H1 (cell line): ENCODE data around the gene JAG2. TPM values are rescaled to one million over a fixed set of nuclear protein-coding genes. Genes with fewer than 3 reads are reported as not detected.

Source experiments
- CBX5 ChIP-seq: fragments of 300-800, 300-1000 bp; sonication (generic); IDR thresholded peaks from 2 replicates; pipeline ENCODE4 v1.7.1; 2016; ENCODE audit warnings: antibody characterized with exemption, low read length, low read depth
- CEBPB ChIP-seq: IDR thresholded peaks from 2 replicates; pipeline ENCODE4 v1.6.1; 2012; ENCODE audit warnings: low read depth, low read length
- EZH2 ChIP-seq: fragments of 200-600 bp; sonication (generic); IDR thresholded peaks from 2 replicates; pipeline ENCODE4 v1.7.1; 2012; ENCODE audit warnings: low read depth, mild to moderate bottlenecking, moderate library complexity, low read length, inconsistent platforms; ENCODE audit not compliant: severe bottlenecking
- FOSL1 ChIP-seq: IDR thresholded peaks from 2 replicates; pipeline ENCODE4 v1.6.1; 2011; ENCODE audit warnings: mild to moderate bottlenecking, low read depth, low read length, moderate library complexity; ENCODE audit not compliant: insufficient read depth
- GABPA ChIP-seq: IDR thresholded peaks from 2 replicates; pipeline ENCODE4 v1.6.1; 2011; ENCODE audit warnings: mild to moderate bottlenecking, low read length, moderate library complexity, borderline replicate concordance; ENCODE audit not compliant: insufficient read depth
- MAFK ChIP-seq: IDR thresholded peaks from 2 replicates; pipeline ENCODE4 v1.6.1; 2012; ENCODE audit warnings: low read depth, mild to moderate bottlenecking, improper control_type of control experiment, low read length
- SAP30 ChIP-seq: fragments of 300-600 bp; sonication (generic); IDR thresholded peaks from 2 replicates; pipeline ENCODE4 v1.7.1; 2012; ENCODE audit warnings: low read length, moderate library complexity, mild to moderate bottlenecking, inconsistent platforms; ENCODE audit not compliant: insufficient read depth, insufficient replicate concordance
- SIRT6 ChIP-seq: IDR thresholded peaks from one replicate; pipeline ENCODE4 v1.7.1; 2012; ENCODE audit warnings: low read length, inconsistent platforms
- SP2 ChIP-seq: IDR thresholded peaks from 2 replicates; pipeline ENCODE4 v1.6.1; 2012; ENCODE audit warnings: mild to moderate bottlenecking, low read length, inconsistent platforms
- SP4 ChIP-seq: IDR thresholded peaks from 2 replicates; pipeline ENCODE4 v1.6.1; 2012; ENCODE audit warnings: low read length, inconsistent platforms
- TBP ChIP-seq: IDR thresholded peaks from 2 replicates; pipeline ENCODE4 v1.6.1; 2011; ENCODE audit warnings: low read depth, low read length, improper control_type of control experiment
- TEAD4 ChIP-seq: IDR thresholded peaks from 2 replicates; pipeline ENCODE4 v1.6.1; 2012; ENCODE audit warnings: low read depth, low read length, inconsistent platforms, mixed read lengths
- polyA plus RNA-seq, 7 experiments: library from polyadenylated mRNA; depleted of rRNA in 3 of 7; stranded (reverse) in 5 of 7; unstranded in 2 of 7; fragments of >200 nt in 5 of 7; fragments of 200-250 nt in 2 of 7; gene quantifications; 1 replicate in 5 of 7; 2 replicates in 1 of 7; 4 replicates in 1 of 7; pipeline versions ENCODE4 v1.2.1 to v1.2.3, GENCODE V29; 2011 to 2013; ENCODE audit warnings: missing spikeins in 2 of 7, mixed read lengths in 2 of 7
- total RNA-seq: library from RNA; stranded (reverse); fragmentation: NEBNext Ultra II Directional; extraction: Animal tissue kit (Norgen Biotek cat#: 25700); gene quantifications from 2 replicates; pipeline ENCODE4 v1.2.1, GENCODE V29; 2021
- TF ChIP-seq, protein P1 (sequence below): IDR thresholded peaks from 2 replicates; pipeline ENCODE4 v1.6.1; 2011; ENCODE audit warnings: low read length, improper control_type of control experiment

Gene JAG2
- total and polyA plus RNA-seq, 2 of the 8 experiments (the other 6 are each of a cell fraction or from before 2014, with no cell fraction given), result 2.8 to 6.2 TPM

GRCh38 chr14:105147671-105148603, 20.6 kb downstream of the JAG2 start (continued):
- TF ChIP-seq, protein P1, sequence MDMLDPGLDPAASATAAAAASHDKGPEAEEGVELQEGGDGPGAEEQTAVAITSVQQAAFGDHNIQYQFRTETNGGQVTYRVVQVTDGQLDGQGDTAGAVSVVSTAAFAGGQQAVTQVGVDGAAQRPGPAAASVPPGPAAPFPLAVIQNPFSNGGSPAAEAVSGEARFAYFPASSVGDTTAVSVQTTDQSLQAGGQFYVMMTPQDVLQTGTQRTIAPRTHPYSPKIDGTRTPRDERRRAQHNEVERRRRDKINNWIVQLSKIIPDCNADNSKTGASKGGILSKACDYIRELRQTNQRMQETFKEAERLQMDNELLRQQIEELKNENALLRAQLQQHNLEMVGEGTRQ, result no peak
- TF ChIP-seq CEBPB, result no peak
- no peak for TF ChIP-seq CBX5
- no peak for TF ChIP-seq MAFK
- TF ChIP-seq FOSL1, result no peak
- no peak for TF ChIP-seq SP4
- no peak for TF ChIP-seq TBP
- no peak for TF ChIP-seq SP2
- no peak for TF ChIP-seq EZH2
- no peak for TF ChIP-seq TEAD4
- TF ChIP-seq GABPA, result no peak
- no peak for TF ChIP-seq SAP30
- TF ChIP-seq SIRT6, result no peak
